Measurements from ENCODE around the gene CRYBB2. TPM values are rescaled to one million over a fixed set of nuclear protein-coding genes. Genes with fewer than 3 reads are reported as not detected.
"Not testable (repeated sequence)": the region's sequence is repeated elsewhere in the genome, so short reads cannot be mapped to it uniquely, and the experiment has no call there.

The CRYBB2 gene
- total RNA-seq, 1 donor from 2014 or later: not detected

DNA sequence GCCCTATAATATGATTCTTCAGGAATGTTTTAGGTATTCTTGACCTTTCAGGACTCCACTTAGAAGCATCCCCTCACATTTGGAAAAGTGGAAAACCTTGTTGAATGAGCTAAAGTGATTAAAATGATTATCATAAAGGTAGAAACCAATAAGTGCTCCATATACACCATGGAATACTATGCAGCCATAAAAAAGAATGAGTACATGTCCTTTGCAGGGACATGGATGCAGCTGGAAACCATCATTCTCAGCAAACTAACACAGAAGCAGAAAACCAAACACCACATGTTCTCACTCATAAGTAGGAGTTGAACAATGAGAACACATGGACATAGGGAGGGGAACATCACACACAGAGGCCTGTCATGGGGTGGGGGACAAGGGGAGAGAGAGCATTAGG is 14.3 kb downstream of the CRYBB2 start:
- not testable (repeated sequence) for DNase-seq (ENCODE audit: low spot score)

DNA sequence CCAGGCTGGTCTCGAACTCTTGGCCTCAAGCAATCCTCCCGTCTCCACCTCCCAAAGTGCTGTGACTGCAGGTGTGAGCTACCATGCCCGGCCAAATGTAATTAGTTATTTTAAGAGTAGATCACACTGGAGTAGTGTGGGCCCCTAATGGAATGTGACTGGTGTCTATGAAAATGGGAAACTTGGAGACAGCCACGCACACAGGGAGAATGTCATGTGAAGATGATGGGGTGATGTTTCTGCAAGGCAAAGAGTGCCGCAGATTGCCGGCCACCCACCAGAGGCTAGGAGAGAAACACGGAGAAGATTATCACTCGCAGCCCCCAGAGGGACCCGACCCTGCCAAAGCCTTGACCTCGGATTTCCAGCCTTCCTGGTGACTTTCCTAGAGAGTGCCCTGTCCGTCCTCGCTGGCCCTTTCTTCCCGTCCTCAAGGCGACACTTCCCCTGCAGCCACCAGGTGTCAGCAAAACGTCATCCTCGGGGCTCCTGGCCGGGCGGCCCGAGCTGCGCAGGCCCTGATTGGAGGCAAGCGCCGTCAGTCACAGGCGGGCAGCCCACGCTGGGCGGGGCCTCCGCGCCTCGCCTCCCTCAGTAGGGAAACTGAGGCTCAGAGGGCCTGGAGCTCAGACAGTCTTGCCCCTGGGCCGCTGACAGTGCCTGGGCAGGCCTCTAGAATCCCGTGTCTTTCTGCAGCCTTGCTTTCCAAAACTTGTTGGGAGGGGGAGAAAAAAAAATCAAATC is 16.3 kb downstream of the CRYBB2 start:
- DNase-seq (ENCODE audit: low spot score): peak; percentile 62

DNA sequence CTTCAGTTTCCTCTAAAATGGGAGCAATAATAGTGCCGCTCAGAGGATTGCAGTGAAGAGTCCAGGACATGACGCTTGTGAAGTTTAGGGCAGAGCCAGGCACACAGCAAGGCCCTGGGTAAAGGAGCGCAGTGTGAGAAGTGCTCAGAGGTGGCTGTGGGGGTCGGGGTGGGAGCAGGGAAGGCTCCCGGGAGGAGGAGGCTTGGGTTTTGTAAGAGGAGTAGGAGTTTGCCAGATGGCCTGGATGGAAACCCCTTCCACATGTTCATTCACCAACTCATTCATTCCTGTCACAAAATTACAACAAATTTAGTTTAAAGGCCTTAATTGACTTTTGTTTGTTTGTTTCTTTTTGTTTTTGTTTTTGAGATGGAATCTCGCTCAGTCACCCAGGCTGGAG is 17.0 kb downstream of the CRYBB2 start:
- DNase-seq (ENCODE audit: low spot score): no peak

DNA sequence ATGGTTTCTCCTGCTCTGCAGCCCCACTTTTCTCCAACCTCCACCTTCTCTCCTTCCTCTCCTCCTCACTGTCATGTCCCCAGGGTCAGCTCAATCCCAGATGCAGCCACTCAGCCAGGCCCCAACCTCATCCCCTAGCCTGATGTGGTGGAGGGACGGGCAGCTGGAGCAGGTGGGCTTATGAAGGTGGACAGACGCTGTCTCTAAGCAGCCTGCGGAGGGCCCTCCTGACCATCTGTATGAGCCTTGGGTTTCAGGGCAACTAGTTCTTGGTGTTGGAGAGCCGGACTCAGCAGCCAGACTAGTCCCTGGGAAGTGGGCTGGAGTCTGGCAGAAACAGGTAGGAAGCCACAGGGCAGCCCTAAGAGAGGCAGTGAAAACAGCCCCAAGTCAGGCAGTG is 18.1 kb downstream of the CRYBB2 start:
- DNase-seq (ENCODE audit: low spot score): no peak

DNA sequence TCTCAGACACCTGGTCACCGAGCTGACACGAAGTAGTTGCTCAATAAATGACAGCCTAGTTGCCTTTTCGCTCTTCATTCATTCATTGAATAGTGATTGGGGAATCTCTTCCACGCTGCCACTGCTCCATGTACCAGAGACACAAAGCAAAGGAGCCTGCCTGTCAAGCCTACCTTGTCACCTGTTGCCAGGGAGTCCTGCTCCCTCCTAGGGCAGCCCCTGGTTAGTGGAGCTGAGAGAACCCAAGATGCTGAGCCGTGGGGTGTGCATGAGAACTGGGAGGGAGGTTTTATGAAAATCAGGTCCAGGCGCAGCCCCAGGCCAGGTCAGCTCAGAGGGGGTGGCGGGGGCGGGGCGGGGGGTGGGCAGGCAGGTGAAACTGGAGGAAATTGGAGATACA is 18.6 kb downstream of the CRYBB2 start:
- DNase-seq (ENCODE audit: low spot score): not testable (repeated sequence)

DNA sequence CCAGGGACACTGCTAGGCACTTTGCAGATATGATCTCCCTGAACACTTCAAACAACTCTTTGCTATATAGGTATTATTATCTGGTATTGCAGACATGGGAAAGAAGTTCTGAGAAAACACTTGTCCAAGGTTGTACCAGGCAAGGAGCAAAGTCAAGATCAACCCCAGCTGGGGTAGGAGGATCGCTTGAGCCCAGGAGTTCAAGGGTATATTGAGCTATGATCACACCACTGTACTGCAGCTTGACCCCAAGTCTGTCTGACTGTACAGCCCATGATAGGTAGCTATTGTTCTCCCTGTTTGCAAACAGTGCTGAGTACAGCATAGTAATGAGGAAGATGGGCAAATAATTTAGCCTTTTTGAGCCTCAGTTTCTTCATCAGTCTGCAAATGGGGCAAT is 35.7 kb downstream of the CRYBB2 start:
- DNase-seq (ENCODE audit: low spot score): not testable (repeated sequence)

DNA sequence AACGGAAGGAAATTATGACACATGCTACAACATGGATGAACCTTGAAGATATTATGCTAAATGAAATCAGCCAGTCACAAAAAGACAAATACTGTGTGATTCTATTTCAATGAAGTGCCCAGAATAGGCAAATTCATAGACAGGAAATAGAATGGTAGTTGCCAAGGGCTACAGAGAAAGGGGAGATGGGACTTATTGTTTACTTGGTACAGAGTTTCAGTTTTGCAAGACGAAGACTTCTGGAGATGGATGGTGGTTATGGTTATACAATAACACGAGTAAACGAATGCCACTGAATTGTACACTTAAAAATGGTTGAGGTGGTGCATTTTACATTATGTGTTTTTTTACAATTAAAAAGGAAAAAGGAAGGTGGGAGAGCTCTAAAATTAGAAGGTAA is 48.1 kb downstream of the CRYBB2 start:
- DNase-seq (ENCODE audit: low spot score): not testable (repeated sequence)

DNA sequence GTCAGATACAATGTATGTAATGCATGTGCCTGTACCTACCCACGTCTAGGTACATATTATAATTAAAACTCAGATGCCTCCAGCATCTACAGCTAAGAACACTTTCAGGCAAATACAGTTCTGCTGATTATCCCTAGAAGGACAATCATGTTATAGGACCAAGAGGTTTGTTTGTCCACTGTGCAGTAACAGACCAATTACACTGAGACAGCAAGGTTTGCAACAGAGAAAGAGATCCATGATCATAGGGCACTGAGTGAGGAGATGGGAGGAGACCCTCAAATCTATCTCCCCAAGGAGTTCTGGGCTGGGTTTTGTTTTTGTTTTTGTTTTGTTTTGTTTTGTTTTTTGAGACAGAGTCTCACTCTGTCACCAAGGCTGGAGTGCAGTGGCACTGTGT is 49.5 kb downstream of the CRYBB2 start:
- DNase-seq (ENCODE audit: low spot score): not testable (repeated sequence)

DNA sequence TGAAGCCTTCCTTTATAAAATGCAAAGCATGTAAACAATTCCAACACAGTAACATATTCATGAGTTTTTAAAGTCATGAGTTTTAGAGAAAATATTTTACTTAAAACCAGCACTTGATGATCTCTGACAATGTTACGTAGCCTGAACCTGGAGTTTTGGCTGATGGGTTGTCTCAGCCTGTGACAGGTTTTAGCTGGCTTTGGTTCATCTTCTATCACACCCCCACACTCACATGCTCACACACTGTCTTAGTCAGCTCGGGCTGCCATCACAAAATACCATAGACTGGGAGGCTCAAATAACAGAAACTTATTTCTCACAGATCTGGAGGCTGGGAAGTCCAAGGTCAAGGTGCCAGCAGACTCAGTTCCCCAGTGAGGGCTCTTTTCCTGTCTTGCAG is 50.6 kb downstream of the CRYBB2 start:
- DNase-seq (ENCODE audit: low spot score): not testable (repeated sequence)

DNA sequence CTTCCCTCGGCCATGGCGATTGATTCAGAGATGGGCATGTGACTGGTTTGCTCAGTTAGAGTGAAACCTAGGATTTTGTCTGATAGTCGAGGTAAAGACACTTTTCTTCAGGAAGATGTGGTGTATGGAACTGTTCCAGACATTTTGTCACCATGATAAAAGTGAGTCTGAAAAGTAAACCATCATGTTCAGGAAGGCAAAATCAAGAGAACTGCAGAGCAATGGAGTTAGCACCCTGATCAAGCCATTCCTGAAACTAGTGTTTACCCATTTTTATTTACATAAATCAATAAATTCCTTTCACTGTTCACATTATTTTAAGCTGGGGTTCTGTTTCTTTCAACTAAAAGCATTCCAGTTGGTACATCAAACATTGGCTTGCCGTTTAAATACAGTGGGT is 53.8 kb downstream of the CRYBB2 start:
- DNase-seq (ENCODE audit: low spot score): not testable (repeated sequence)

DNA sequence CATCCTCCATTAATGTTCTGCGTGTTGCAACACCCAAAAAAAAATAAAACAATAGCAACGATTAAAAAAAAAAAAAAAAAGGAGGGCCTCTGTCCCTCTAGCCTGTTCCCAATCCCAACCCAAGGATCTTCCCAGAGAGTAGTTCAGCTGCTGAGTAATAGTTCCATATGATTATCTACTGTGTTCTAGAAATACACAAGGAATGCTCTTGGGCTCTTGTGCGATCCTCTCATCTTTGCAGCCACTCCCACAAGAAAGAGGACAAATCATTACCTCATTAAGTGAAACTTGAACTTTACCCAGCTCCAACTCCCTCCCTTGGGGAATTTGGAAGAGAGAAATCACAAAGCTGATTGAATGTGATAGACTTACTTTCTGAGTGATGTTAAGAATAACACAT is 54.5 kb downstream of the CRYBB2 start:
- not testable (repeated sequence) for DNase-seq (ENCODE audit: low spot score)

DNA sequence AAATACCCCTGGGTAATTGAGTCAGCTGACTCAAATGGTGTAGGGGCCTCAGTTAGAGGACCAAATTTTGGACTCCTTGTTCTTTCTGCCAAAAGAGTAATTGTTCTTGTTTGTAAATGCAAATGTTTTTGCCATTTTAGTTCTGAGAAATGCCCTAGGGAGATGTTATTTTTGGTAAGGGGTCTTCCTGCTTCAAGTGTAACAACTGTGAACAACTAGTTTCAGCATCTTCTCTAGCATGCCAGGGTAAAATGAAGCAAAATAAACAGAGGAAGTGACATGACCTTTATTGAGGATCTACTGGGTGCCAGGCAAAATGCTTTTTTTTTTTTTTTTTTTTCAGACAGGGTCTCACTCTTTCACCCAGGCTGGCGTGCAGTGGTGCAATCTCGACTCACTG is 60.7 kb downstream of the CRYBB2 start:
- DNase-seq (ENCODE audit: low spot score): not testable (repeated sequence)

Other genes with a start within 250 kb of the CRYBB2 start
- gene CRYBB3, start 19.8 kb upstream of the CRYBB2 start, total RNA-seq (ENCODE audit: insufficient read depth, low replicate concordance): not detected

Data from umbilical cord (tissue), 2 donors.